GM10248 (cell line): ENCODE measurements around the gene CELA2A.

Source experiments
- CTCF ChIA-PET: fragments of 300-600 bp; sonication (Branson Sonifier 250); formaldehyde crosslinking; extraction: SDS; loops from one replicate; lab custom pipeline; 2021; ENCODE audit warnings: antibody characterized with exemption; lab: Yijun Ruan, JAX
- POLR2A ChIA-PET: fragments of 350-650 bp; sonication (Branson Sonifier 250); formaldehyde crosslinking; extraction: SDS; loops from one replicate; lab custom pipeline; 2020; ENCODE audit warnings: antibody characterized with exemption; lab: Yijun Ruan, JAX
- DNase-seq: peaks from one replicate; pipeline ENCODE4 v3.0.0; 2012; ENCODE audit errors: extremely low spot score
- CTCF ChIP-seq: IDR thresholded peaks from 2 replicates; pipeline ENCODE4 v1.5.1; 2012; ENCODE audit warnings: mild to moderate bottlenecking, low read depth; ENCODE audit errors: extremely low read depth, missing control alignments, control extremely low read depth

The CELA2A gene

GRCh38 chr1:15456313-15456954 lies at the start of gene CELA2A:
Gene CELA2A (plus strand): TSS chr1:15456732. CDS start chr1:15456754, 22 bp downstream.
- ChIA-PET CTCF (interaction anchor here (0.6 kb wide), 1 partner anchor 42 kb away, joined by 3 read pairs; no protein-coding TSS in a partner anchor), POLR2A (no interaction called here)
- DNase-seq: no peak
- TF ChIP-seq CTCF: no peak

- POLR2A ChIA-PET: no interaction called here
- TF ChIP-seq CTCF: no peak
- DNase-seq: no peak
- CTCF ChIA-PET: interaction anchor here (1.0 to 1.5 kb wide), 2 partner anchors 24 to 84 kb away, joined by 5 to 6 read pairs; no protein-coding TSS in a partner anchor
Observed at GRCh38 chr1:15407580-15407979, 49.0 kb upstream of the CELA2A start.

- TF ChIP-seq CTCF: no peak
- DNase-seq: no peak
- POLR2A ChIA-PET: no interaction called here
- CTCF ChIA-PET: no interaction called here
Observed at GRCh38 chr1:15408890-15409387, 47.6 kb upstream of the CELA2A start.

- ChIA-PET CTCF (interaction anchor here (3.3 kb wide), 1 partner anchor 22 kb away, joined by 18 read pairs; no protein-coding TSS in a partner anchor), POLR2A (interaction anchor here (0.6 kb wide), 1 partner anchor 270 kb away, joined by 4 read pairs; no protein-coding TSS in a partner anchor)
- no peak for TF ChIP-seq CTCF
- peak; percentile 93 for DNase-seq
Observed at GRCh38 chr1:15409388-15410222, 46.9 kb upstream of the CELA2A start, which contains the start of gene EFHD2. Gene EFHD2 (plus strand): TSS chr1:15409888. CDS start chr1:15409972, 84 bp downstream.

- TF ChIP-seq CTCF: no peak
- CTCF ChIA-PET: interaction anchor here (1.4 to 3.3 kb wide), 2 partner anchors 22 to 86 kb away, joined by 5 to 18 read pairs; no protein-coding TSS in a partner anchor
- POLR2A ChIA-PET: no interaction called here
Observed at GRCh38 chr1:15410223-15410883, 46.2 kb upstream of the CELA2A start.

GRCh38 chr1:15410884-15411245 lies 45.7 kb upstream of the CELA2A start:
- no peak for TF ChIP-seq CTCF
- CTCF ChIA-PET: interaction anchor here (1.4 to 3.3 kb wide), 2 partner anchors 21 to 87 kb away, joined by 5 to 18 read pairs; no protein-coding TSS in a partner anchor
- no peak for DNase-seq
- POLR2A ChIA-PET: no interaction called here

More at GRCh38 chr1:15410223-15410883, 46.2 kb upstream of the CELA2A start:
- no peak for DNase-seq
